HepG2 (cell line): ENCODE data around the gene KLHL3. TPM values are rescaled to one million over a fixed set of nuclear protein-coding genes. Genes with fewer than 3 reads are reported as not detected.
A peak's percentile ranks its signal among the peaks of the same experiment; 100 is the strongest.

Experiments used
- ARID3A ChIP-seq: IDR thresholded peaks from 2 replicates; pipeline ENCODE4 v1.6.1; 2012; ENCODE audit warnings: low read depth, low read length, improper control_type of control experiment
- FOSL1 ChIP-seq: sonication (generic); formaldehyde crosslinking; IDR thresholded peaks from 2 replicates; pipeline ENCODE4 v1.9.0; 2021; ENCODE audit warnings: missing genetic modification reagents, borderline replicate concordance
- KMT2A ChIP-seq: sonication (generic); formaldehyde crosslinking; IDR thresholded peaks from 2 replicates; pipeline ENCODE4 v1.4.0; 2020; ENCODE audit warnings: missing genetic modification reagents
- MED13 ChIP-seq: sonication (generic); formaldehyde crosslinking; IDR thresholded peaks from 2 replicates; pipeline ENCODE4 v1.5.0; 2020; ENCODE audit warnings: missing genetic modification reagents
- RAD51 ChIP-seq: fragments of 450-650 bp; IDR thresholded peaks from 2 replicates; pipeline ENCODE4 v1.6.1; 2016; ENCODE audit warnings: borderline replicate concordance
- SIX1 ChIP-seq: sonication (generic); formaldehyde crosslinking; IDR thresholded peaks from 2 replicates; pipeline ENCODE4 v1.4.0; 2020; ENCODE audit warnings: missing genetic modification reagents, borderline replicate concordance
- SP5 ChIP-seq: IDR thresholded peaks from 2 replicates; pipeline ENCODE4 v1.6.1; 2016; ENCODE audit warnings: low read depth, borderline replicate concordance
- TOE1 ChIP-seq: sonication (generic); formaldehyde crosslinking; IDR thresholded peaks from 2 replicates; pipeline ENCODE4 v1.4.0; 2020; ENCODE audit warnings: mild to moderate bottlenecking, missing genetic modification reagents
- ZBTB40 ChIP-seq, 2 experiments: fragments of 450-650 bp in 1 of 2; sonication (generic) in 1 of 2; formaldehyde crosslinking in 1 of 2; IDR thresholded peaks; 2 replicates each; pipeline versions ENCODE4 v1.6.1 to v1.8.0; 2016 to 2022; ENCODE audit warnings: antibody characterized with exemption in 1 of 2, mild to moderate bottlenecking in 1 of 2, missing genetic modification reagents in 1 of 2
- ZBTB7B ChIP-seq: sonication (generic); formaldehyde crosslinking; IDR thresholded peaks from 2 replicates; pipeline ENCODE4 v1.4.0; 2020; ENCODE audit warnings: missing genetic modification reagents
- ZFP91 ChIP-seq: sonication (generic); formaldehyde crosslinking; IDR thresholded peaks from 2 replicates; pipeline ENCODE4 v1.9.0; 2022; ENCODE audit warnings: missing genetic modification reagents, mild to moderate bottlenecking, borderline replicate concordance
- ZKSCAN5 ChIP-seq: sonication (generic); formaldehyde crosslinking; IDR thresholded peaks from 2 replicates; pipeline ENCODE4 v1.5.1; 2020; ENCODE audit warnings: mild to moderate bottlenecking, missing genetic modification reagents
- ZNF253 ChIP-seq: sonication (generic); formaldehyde crosslinking; IDR thresholded peaks from 2 replicates; pipeline ENCODE4 v1.8.0; 2022; ENCODE audit warnings: mild to moderate bottlenecking, missing genetic modification reagents, borderline replicate concordance
- polyA plus RNA-seq, 8 experiments: library from polyadenylated mRNA; depleted of rRNA in 3 of 8; stranded (reverse) in 7 of 8; unstranded in 1 of 8; fragments of >200 nt; fragmentation: Illumina TruSeq in 4 of 8; extraction: Trizol in 4 of 8; gene quantifications; 2 replicates each; pipeline versions ENCODE4 v1.2.1 to v1.2.3, GENCODE V29; 2011 to 2016; ENCODE audit warnings: low read depth in 4 of 8, missing spikeins in 1 of 8, mixed read lengths in 1 of 8; ENCODE audit not compliant: insufficient read depth in 1 of 8
- total RNA-seq, 5 experiments: library from RNA; depleted of rRNA; stranded (reverse); fragments of >200 nt; fragmentation: Illumina TruSeq; extraction: Trizol; gene quantifications; 2 replicates each; pipeline ENCODE4 v1.2.3, GENCODE V29; 2016; ENCODE audit warnings: low read depth in 1 of 5

The KLHL3 gene
- total and polyA plus RNA-seq, 2 of the 13 experiments (the other 11 are each of a cell fraction or from before 2014, with no cell fraction given), result 0.02 to 0.08 TPM

DNA sequence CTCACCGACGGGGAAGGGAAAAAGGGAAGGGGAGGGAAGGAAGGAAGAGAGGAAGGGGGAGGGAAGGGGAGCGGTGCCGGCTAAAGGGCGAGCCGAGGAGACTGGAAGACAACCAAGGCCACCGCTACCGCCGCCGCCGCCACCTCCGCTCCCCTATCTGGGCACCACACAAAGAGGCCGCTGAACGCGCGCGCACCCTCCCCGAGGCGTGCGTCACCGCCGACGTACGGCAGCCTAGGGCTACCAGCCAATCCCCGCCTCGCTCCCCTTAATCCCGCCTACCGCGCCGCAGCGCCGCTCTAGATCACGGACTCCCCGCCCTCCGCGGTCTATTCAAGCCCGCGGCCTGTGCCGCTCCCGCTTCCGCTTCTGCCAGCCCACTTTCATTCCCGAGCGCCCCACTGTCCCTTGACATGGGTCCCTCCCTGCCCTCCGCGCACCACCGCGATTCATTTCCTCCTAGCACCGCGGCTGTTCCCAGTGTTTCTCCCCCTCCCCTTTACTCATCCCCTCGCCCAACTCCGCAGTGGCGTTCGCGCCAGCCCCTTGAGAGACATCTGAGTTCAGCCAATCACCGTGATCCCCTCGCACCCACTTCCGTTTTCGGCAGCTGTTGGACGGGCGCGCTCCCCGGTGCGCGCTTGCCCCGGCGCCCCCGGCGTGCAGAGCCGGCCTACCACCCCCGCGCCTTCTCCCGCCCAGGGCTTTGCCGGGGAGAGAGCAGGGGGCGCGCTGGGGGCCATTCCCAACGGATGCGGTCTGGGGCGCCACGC is 18.5 kb upstream of the KLHL3 start, which contains the start of gene HNRNPA0 (continued):
- TF ChIP-seq ZFP91 (CRISPR knock-in tag) (peak; percentile 60; the same call in 1 of the 2 replicates), ZBTB40 (IDR thresholded peaks at IDR 0.05) (no peak), ZBTB40 (CRISPR knock-in tag; IDR thresholded peaks at IDR 0.05) (peak; percentile 41; the same call in 1 of the 2 replicates), MED13 (no peak), TOE1 (CRISPR knock-in tag) (peak; percentile 23; the same call in 1 of the 2 replicates), ZKSCAN5 (CRISPR knock-in tag) (no peak), ZBTB7B (CRISPR knock-in tag) (peak; percentile 73), FOSL1 (no peak), KMT2A (CRISPR knock-in tag) (peak; percentile 84), SP5 (CRISPR knock-in tag) (no peak), RAD51 (no peak), ARID3A (peak; percentile 27; the same call in 1 of the 2 replicates), ZNF253 (CRISPR knock-in tag) (peak; percentile 27; the same call in 1 of the 2 replicates), SIX1 (CRISPR knock-in tag) (no peak)
